Pericardium fibroblast (primary cell): ENCODE results near the gene KRTAP5-3. TPM values are rescaled to one million over a fixed set of nuclear protein-coding genes. Genes with fewer than 3 reads are reported as not detected.

Experiments
- total RNA-seq: library from RNA; depleted of rRNA; stranded (reverse); fragments of >200 nt; gene quantifications from 2 replicates; pipeline ENCODE4 v1.2.3, GENCODE V29; 2015

Gene KRTAP5-3, protein sequence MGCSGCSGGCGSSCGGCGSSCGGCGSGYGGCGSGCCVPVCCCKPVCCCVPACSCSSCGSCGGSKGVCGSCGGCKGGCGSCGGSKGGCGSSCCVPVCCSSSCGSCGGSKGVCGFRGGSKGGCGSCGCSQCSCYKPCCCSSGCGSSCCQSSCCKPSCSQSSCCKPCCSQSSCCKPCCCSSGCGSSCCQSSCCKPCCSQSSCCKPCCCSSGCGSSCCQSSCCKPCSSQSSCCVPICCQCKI
- not detected in 2 replicates for total RNA-seq

DNA sequence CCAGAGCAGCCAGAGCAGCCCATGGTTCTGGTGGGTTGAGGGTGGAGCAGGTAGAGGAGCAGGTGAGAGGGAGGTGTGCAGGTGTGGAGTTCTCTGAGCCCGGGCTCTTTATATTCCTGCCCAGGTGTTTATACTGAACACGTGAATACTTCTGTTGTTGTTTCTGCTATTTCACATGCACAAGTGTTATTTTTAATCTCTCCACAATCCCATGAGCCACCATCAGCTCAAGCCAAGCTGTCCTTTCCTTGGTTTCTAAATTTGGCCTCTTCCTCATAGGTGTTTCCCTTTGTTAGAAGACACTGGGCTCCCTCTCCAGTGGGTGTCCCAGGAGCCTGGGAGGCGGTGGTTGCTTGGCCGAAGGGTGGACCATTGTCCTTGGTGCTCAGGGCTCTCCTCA is at the start of gene KRTAP5-3:
Gene KRTAP5-3, minus strand, starts transcription at position 101 of the 400 bp plus-strand sequence. Its CDS starts 78 bp downstream, at position 23.

DNA sequence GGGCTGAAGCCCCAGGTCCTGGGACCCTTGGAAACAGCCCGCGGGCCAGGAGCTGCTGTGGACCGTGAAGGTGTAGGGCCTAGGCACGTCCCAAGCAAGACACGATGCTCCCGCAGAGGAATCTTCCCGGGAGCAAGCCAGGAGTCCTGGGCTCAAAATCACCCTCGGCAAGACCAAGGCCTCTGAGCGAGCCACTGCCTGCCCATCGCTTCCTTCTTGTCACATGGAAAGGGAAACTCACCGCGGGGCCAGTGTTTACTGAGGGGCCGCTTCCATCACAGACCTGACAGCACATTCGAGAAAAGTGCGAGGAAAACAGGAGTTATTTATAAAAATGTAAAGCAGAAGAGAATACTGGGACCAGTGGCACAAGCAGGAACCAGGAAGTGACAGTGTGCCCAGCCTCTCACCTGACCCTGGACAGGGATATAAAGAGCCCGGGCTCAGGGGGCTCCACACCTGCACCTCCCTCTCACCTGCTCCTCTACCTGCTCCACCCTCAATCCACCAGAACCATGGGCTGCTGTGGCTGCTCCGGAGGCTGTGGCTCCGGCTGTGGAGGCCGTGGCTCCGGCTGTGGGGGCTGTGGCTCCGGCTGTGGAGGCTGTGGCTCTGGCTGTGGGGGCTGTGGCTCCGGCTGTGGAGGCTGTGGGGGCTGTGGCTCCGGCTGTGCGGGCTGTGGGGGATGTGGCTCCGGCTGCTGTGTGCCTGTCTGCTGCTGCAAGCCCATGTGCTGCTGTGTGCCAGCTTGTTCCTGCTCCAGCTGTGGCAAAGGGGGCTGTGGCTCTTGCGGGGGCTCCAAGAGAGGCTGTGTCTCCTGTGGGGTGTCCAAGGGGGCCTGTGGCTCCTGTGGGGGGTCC is 21.3 kb upstream of the KRTAP5-3 start, which contains the start of gene KRTAP5-5:
Gene KRTAP5-5, plus strand, starts transcription at position 450 of the 860 bp plus-strand sequence. Its CDS starts 66 bp downstream, at position 516.

GRCh38 chr11:1622086-1622485 is 13.8 kb upstream of the KRTAP5-3 start, which contains the start of gene KRTAP5-4:
Gene KRTAP5-4, minus strand, starts transcription at chr11:1622138. Its CDS starts 45 bp downstream, at chr11:1622093.

GRCh38 chr11:1597994-1598380 is 10.3 kb downstream of the KRTAP5-3 start, which contains the start of gene KRTAP5-2:
Gene KRTAP5-2, minus strand, starts transcription at chr11:1598294. Its CDS starts 44 bp downstream, at chr11:1598250.

DNA sequence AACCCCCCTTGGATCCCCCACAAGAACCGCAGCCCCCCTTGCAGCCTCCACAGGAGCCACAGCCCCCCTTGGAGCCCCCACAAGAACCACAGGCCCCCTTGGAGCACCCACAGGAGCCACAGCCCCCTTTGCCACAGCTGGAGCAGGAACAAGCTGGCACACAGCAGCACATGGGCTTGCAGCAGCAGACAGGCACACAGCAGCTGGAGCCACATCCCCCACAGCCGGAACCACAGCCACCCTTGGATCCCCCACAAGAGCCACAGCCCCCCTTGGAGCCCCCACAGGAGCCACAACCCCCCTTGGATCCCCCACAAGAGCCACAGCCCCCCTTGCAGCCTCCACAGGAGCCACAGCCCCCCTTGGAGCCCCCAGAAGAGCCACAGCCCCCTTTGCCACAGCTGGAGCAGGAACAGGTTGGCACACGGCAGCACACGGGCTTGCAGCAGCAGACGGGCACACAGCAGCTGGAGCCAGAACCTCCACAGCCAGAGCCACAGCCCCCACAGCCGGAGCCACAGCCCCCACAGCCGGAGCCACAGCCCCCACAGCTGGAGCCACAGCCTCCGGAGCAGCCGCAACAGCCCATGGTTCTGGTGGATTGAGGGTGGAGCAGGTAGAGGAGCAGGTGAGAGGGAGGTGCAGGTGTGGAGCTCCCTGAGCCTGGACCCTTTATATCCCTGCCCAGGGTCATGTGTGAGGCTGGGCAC is 23.4 kb downstream of the KRTAP5-3 start, which contains the start of gene KRTAP5-1:
Gene KRTAP5-1, minus strand, starts transcription at position 623 of the 710 bp plus-strand sequence. Its CDS starts 34 bp downstream, at position 589.

DNA sequence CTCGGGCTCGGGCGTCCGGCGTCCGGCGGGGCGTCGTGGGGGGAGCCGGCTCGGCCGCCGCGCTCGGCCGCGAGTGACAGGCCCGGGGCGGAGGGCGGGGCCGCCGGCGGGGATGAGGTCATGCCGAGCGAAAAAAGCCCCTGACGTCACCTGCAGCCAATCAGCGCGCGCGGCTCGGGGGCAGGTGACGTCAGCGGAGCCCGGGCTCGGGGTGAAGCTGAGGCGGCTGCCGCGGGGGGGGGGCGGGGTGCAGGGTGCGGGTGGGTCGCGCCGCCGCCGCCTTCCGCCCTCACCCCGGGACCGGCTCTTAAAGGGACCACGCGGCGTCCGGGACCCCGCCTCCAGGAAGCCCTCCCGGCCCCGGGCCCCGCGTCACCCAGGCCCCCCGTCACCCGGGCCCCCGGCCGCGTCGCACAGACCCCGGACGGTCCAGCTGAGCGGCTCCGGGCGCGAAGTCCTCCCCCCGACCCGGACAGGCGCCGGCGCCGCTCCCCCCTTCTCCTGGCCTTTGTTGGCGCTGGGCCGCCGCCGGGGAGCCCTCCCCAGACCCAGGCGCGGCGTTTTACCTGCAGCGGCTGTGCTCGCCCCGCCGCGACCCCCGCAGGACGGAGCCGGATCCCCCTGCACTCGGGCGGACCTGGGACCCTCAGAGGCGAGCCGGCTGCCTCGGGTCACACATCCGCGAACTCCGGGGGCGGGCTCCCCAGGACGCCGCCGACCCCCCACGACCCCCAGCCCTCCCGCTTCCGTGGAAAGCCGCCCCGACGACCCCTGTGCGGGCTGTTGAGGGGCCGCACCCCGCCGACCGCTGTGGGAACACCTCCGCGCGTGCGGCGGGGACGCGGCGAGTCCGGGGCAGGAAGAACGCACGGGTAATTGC is 35.8 kb downstream of the KRTAP5-3 start, which contains the start of gene DUSP8:
Gene DUSP8, minus strand, starts transcription at position 75 of the 880 bp plus-strand sequence. CDS start 6,445 bp downstream, outside the sequence.

Other genes with a start within 250 kb of the KRTAP5-3 start
- gene BRSK2, start 218.5 kb downstream of the KRTAP5-3 start, total RNA-seq: 0.09 and 1.6 TPM in 2 replicates
- gene MOB2, start 121.7 kb downstream of the KRTAP5-3 start, total RNA-seq: 13.2 and 22.9 TPM in 2 replicates
- 0.70 TPM in 1 of 2 replicates, not detected in the other for gene DUSP8, start 36.2 kb downstream of the KRTAP5-3 start, total RNA-seq
- not detected in 2 replicates for gene KRTAP5-1, start 23.2 kb downstream of the KRTAP5-3 start, total RNA-seq
- gene KRTAP5-2, start 10.2 kb downstream of the KRTAP5-3 start, total RNA-seq: not detected in 2 replicates
- gene KRTAP5-4, start 13.7 kb upstream of the KRTAP5-3 start, total RNA-seq: not detected in 2 replicates
- gene KRTAP5-5, start 21.3 kb upstream of the KRTAP5-3 start, total RNA-seq: not detected in 2 replicates
- gene KRTAP5-6, start 88.7 kb upstream of the KRTAP5-3 start, total RNA-seq: not detected in 2 replicates
- gene IFITM10, start 142.1 kb upstream of the KRTAP5-3 start, total RNA-seq: 0.51 and 0.82 TPM in 2 replicates
- 453 and 464 TPM in 2 replicates for gene CTSD, start 155.5 kb upstream of the KRTAP5-3 start, total RNA-seq
- 0.35 TPM in 1 of 2 replicates, not detected in the other for gene SYT8, start 226.5 kb upstream of the KRTAP5-3 start, total RNA-seq
- gene TNNI2, start 230.5 kb upstream of the KRTAP5-3 start, total RNA-seq: 0.94 TPM in 1 of 2 replicates, not detected in the other
- 29.5 and 34.2 TPM in 2 replicates for gene LSP1, start 244.6 kb upstream of the KRTAP5-3 start, total RNA-seq